Measurements from ENCODE around the gene TSPEAR.

The TSPEAR gene

GRCh38 chr21:44464351-44464750 lies 247.0 kb downstream of the TSPEAR start:
- no peak for TF ChIP-seq CTCF (IDR thresholded peaks at IDR 0.05; ENCODE audit: control insufficient read depth, extremely low read depth, insufficient read depth)
- DNase-seq (ENCODE audit: low read depth): no peak
- no peak overlapping the region for H3K4me3 ChIP-seq (ENCODE audit: low read depth, low read length)

GRCh38 chr21:44463724-44464123 lies 247.6 kb downstream of the TSPEAR start:
- no peak overlapping the region for H3K4me3 ChIP-seq (ENCODE audit: low read depth, low read length)
- no peak for TF ChIP-seq CTCF (IDR thresholded peaks at IDR 0.05; ENCODE audit: control insufficient read depth, extremely low read depth, insufficient read depth)
- no peak for DNase-seq (ENCODE audit: low read depth)

GRCh38 chr21:44462834-44463200 lies 248.6 kb downstream of the TSPEAR start:
- no peak for TF ChIP-seq CTCF (IDR thresholded peaks at IDR 0.05; ENCODE audit: control insufficient read depth, extremely low read depth, insufficient read depth)
- DNase-seq (ENCODE audit: low read depth): no peak
- no peak overlapping the region for H3K4me3 ChIP-seq (ENCODE audit: low read depth, low read length)

GRCh38 chr21:44462086-44462833 lies 249.1 kb downstream of the TSPEAR start:
- no peak for DNase-seq (ENCODE audit: low read depth)
- H3K4me3 ChIP-seq (ENCODE audit: low read depth, low read length): no peak overlapping the region
- TF ChIP-seq CTCF (IDR thresholded peaks at IDR 0.05; ENCODE audit: control insufficient read depth, extremely low read depth, insufficient read depth): no peak

- H3K4me3 ChIP-seq (ENCODE audit: low read depth, low read length): no peak overlapping the region
- no peak for DNase-seq (ENCODE audit: low read depth)
- TF ChIP-seq CTCF (IDR thresholded peaks at IDR 0.05; ENCODE audit: control insufficient read depth, extremely low read depth, insufficient read depth): peak; percentile 24; the same call in 1 of the 2 replicates
Observed at GRCh38 chr21:44461464-44462001, 249.8 kb downstream of the TSPEAR start.

- H3K4me3 ChIP-seq (ENCODE audit: low read depth, low read length): no peak overlapping the region
- DNase-seq (ENCODE audit: low read depth): no peak
- TF ChIP-seq CTCF (IDR thresholded peaks at IDR 0.05; ENCODE audit: control insufficient read depth, extremely low read depth, insufficient read depth): no peak
Observed at GRCh38 chr21:44461005-44461404, 250.4 kb downstream of the TSPEAR start.

- no peak for TF ChIP-seq CTCF (IDR thresholded peaks at IDR 0.05; ENCODE audit: control insufficient read depth, extremely low read depth, insufficient read depth)
- no peak for DNase-seq (ENCODE audit: low read depth)
- H3K4me3 ChIP-seq (ENCODE audit: low read depth, low read length): no peak overlapping the region
Observed at GRCh38 chr21:44460441-44460755, 251.0 kb downstream of the TSPEAR start.

All from LNCaP clone FGC (cell line).